CD4-positive, alpha-beta T cell treated with Interleukin-17A for 1 hour (primary cell): Measurements from ENCODE around the gene GRAMD1C.
A peak's percentile ranks its signal among the peaks of the same experiment; 100 is the strongest.

ENCODE experiments used
- DNase-seq: peaks from one replicate; pipeline ENCODE4 v3.0.0-alpha.2; 2020

The GRAMD1C gene

GRCh38 chr3:113953677-113954076 lies 115.1 kb downstream of the GRAMD1C start:
- no peak for DNase-seq

DNA sequence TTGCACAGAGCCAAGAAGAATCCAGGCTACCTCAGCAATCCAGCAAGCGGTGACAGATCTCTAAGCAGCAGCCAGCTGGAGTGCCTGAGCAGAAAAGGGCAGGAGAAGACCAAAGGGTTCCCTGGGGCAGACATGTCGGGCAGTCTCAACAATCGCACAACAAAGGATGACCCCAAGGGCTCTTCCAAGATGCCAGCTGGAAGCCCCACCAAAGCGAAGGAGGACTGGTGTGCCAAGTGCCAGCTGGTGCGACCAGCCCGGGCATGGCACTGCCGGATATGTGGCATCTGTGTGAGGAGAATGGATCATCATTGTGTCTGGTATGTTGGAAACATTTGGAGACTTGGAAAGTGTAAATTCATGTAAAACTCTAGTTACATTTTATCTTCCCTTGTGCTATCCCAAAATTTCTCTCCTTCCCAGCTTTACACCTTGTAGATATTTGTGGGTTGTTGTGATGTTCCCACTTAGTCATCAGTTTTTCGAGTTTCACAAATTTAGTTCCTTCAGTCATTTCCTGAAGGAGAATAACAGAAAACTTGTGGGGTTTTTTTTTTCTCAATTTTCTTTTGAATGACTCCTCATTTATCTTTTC lies 115.6 kb downstream of the GRAMD1C start:
- no peak for DNase-seq

DNA sequence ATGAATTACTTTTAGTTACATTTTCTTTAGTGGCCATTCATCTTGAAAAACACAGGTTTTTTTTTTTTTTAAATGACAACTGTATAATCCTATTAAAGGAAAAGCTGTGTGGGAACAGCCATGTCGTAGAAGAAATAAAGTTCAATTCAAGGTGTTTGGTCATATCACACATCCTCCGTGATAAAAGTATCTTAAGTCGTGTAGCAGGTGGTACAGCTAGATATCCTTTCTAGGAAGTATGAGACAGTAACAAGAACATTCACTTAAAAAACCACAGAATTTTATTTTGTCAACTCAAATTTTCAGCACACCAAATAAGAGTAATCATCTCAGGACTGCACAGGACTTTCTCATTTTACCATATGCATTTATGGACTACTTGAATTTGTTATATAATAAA lies 125.3 kb downstream of the GRAMD1C start:
- no peak for DNase-seq

GRCh38 chr3:113966172-113966571 lies 127.6 kb downstream of the GRAMD1C start:
- DNase-seq = no peak

GRCh38 chr3:113968986-113969385 lies 130.4 kb downstream of the GRAMD1C start:
- DNase-seq = no peak

- no peak for DNase-seq
Measured at GRCh38 chr3:113977822-113978221, 139.2 kb downstream of the GRAMD1C start.

- DNase-seq = no peak
Measured at GRCh38 chr3:113979916-113980315, 141.3 kb downstream of the GRAMD1C start.

DNA sequence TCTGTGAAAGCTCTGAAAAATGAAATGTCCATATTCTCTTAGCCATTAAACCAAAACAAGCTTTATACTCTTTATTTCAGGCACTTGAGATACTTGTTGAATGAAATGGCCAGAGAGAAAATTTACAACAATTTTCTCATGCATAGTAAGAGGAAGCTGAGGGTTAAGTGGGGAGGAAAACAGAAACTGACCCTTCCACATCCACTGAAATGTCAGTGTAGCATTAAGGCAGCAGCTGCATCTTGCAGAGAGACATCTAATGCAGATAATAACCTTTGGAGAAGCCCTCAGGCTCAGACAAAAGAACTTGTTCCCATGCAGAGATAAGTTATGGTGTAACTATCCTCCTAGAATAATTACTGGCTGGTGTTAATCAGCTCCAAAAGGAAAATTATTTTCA lies 143.2 kb downstream of the GRAMD1C start:
- no peak for DNase-seq

- DNase-seq = no peak
Measured at GRCh38 chr3:113983544-113983943, 145.0 kb downstream of the GRAMD1C start.

GRCh38 chr3:113985541-113985940 lies 147.0 kb downstream of the GRAMD1C start:
- peak; percentile 35 for DNase-seq
